GM19240 (cell line): Measurements from ENCODE around the gene TXLNG.

Source experiments
- DNase-seq: peaks from one replicate; pipeline ENCODE4 v3.0.0; 2011; ENCODE audit warnings: low spot score; ENCODE audit not compliant: insufficient read length

Gene TXLNG

DNA sequence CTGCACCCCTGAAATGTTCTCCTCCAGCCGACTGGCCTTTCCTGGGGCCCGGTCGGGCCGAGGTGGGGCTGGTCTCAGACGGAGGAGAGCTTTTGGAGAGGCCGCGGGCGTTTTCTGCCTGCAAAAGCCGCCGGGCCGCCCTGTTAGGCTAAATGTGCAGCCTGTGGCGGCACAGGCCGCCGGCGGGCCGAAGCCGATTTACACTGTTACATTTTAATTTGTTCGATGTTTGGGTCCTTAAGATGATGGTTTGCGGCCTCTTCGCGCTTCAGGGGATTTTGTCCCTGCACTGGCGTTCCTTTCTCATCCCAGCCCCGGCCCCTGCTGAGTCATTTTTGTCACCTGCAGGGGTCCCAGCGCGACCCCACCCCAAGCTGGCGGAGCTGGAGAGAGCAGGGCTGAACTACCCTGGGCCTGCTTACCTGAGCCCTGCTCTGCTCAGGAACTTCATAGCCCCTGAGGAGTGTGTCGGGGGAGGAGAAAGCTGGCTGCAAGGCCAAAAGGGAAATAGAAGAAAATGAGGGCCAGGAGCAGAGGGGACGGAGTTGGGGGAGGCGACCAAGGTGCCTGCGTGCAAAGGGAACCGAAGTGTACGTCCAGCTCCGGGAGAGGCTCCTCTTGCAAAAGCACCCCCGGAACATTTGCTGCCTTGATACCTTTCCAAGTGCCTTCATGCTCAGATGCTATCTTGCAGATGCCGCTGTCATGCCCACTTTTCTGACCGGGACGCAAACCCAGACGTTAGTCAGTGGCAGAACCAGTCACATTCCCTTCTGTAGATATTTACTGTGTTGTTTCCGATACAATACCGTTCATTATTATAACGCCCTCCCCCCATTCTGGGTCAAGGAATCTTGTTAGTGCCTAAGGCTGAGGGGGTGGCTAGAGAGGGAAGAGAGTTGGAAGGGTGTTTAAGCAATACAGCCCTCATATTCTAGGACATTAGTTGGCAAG lies 84.9 kb downstream of the TXLNG start:
- DNase-seq: no peak

DNA sequence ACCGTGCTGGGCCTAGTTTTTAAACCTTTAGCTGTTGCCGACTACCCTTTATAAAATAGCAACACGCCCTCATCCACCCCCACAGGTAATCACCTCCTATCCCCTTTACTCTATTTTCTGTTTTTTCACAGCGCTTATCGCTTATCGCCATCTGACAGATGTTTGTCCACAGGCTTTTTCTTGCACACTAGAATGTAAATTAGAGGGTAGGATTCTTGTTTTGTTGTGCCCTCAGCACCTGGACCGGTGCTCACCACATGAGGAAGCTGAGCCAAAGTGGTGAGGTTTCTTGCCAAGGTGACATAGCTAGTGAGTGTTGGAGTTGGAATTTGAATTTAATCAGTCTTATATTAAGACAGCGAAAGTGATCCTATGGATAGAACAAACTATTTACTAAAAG lies 86.8 kb downstream of the TXLNG start:
- DNase-seq: no peak

DNA sequence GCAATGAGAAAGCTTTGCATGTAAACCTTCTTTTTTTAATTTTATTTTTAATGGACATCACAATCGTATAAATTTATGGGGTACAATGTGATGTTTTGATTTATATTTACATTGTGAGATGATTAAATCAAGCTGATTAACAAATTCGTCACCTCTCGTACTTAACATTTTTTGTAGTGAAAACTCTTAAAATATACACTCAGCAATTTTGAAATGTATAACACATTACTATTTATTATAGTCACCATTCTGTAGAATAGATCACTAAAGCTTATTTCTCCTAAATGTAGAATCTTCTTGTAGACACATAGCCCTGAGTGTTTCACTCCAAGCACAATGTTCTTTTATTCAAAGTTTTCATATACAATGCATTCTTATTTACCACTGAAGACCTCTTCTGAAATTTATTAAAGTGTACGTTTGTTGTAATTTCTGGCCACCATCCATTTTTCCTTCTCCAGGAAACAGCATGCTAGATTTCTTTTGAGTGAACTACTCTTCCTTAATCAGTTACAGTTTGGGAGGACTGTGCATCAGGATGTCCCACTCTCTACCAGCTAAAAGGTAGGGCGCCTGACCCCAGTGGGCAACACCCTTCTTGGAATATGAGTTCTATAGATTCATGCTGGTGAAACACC lies 88.3 kb downstream of the TXLNG start:
- DNase-seq: no peak

DNA sequence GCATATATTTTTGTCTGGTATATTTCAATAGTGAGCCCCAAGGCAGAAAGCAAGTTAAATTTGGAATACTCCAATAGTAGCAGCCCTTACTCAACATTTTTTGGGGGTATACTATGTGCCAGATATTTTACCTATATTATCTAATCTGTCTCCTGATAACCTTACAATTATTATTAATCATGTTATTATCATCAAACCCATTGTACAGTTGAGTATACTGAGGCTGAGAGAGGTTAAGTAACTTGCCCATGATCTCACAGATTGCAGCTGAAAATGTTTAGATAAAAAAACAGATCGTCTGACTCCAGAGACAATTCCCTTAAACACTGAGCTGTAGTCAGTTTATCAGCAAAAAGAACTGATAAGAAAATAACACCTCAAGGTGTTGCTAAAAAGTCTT lies 90.4 kb downstream of the TXLNG start:
- DNase-seq: no peak

DNA sequence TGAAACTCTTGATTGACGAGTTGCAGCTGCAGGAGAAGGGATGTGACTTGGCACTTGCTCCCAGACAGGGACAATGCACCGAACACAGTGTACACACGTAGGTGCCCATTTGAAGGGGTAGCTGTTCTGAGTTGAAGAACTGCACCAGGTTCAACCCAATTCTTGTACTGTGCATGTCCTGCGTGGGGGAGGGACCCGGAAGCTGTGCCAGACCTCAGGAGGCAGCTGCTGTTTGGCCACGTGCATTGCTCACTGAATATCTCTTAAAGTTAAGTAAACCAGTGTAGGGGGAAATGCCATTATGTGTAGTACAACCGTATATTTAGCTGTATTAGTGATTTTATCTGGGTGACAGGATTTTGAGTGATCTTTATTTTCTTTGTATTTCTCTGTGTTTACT lies 95.9 kb downstream of the TXLNG start:
- no peak for DNase-seq

- no peak for DNase-seq
Measured at GRCh38 chrX:16882702-16883486, 96.6 kb downstream of the TXLNG start.

- no peak for DNase-seq
Measured at GRCh38 chrX:16883487-16883804, 97.2 kb downstream of the TXLNG start.

GRCh38 chrX:16885628-16886027 lies 99.4 kb downstream of the TXLNG start:
- DNase-seq: no peak

DNA sequence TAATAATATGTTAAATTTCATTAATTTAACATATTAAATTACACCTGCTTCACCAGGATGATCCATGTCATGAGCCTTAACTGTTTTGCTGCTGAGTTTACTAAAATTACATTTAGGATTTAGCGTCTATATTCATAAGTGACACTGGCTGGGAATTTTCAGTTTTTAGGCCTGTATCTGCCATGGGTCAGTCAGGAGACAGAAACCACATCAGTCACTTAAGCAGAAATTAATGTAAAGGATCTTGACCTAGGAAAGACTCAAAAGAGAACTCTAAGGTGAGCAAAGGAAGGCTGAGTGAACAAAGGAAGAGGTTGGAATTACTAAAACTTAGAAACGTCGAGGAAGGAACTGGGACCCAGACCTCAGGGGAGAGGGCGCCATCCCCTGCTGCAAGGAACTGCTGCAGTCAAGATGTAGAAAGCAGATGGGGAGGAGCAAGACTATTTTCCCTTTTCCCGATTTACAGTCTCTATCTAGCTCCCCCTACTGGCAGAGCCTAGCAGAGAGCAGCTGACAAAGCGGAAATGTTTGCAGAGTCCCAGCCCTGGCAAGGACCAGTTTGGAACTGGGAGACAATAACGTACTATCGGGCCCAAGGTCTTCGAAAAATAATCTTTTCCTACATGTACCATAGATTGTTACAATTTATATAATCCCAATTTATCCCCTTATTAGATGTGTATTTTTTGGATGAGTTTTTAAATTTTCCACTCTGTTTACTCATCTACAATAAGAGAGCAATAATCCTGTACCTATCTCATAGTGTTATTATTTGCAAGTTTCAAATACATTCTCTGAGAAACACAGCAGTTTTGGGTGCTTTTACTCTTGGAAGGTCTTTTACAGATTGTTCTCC lies 106.5 kb downstream of the TXLNG start:
- DNase-seq: no peak
